Astrocyte (in vitro differentiated cells and primary cell): Measurements from ENCODE around the gene CBARP. TPM values are rescaled to one million over a fixed set of nuclear protein-coding genes. Genes with fewer than 3 reads are reported as not detected.

Source experiments
- DNase-seq: peaks from one replicate; pipeline ENCODE4 v3.0.0-alpha.2; 2010; ENCODE audit warnings: low read depth
- FAIRE-seq: peaks from 2 replicates; lab custom pipeline; 2011; peaks lifted over from hg19 to GRCh38; lab: Jason Lieb, UNC
- H2AFZ ChIP-seq: 2 replicates; pipeline ENCODE4 v1.6.0; 2012; ENCODE audit warnings: low read depth, low read length, inconsistent platforms
- H3K27ac ChIP-seq: 2 replicates; pipeline ENCODE4 v1.5.1; 2011; ENCODE audit warnings: low read depth, low read length, inconsistent platforms
- H3K27me3 ChIP-seq: 2 replicates; pipeline ENCODE4 v1.6.0; 2011; ENCODE audit warnings: low read length, inconsistent platforms; ENCODE audit not compliant: insufficient read depth
- H3K36me3 ChIP-seq: 2 replicates; pipeline ENCODE4 v1.5.1; 2011; ENCODE audit warnings: low read length, inconsistent platforms; ENCODE audit not compliant: insufficient read depth
- H3K4me1 ChIP-seq: 2 replicates; pipeline ENCODE4 v1.5.1; 2011; ENCODE audit warnings: low read length, inconsistent platforms; ENCODE audit not compliant: insufficient read depth
- H3K4me2 ChIP-seq: 2 replicates; pipeline ENCODE4 v1.6.0; 2012; ENCODE audit warnings: low read length, inconsistent platforms
- H3K4me3 ChIP-seq: 2 replicates; pipeline ENCODE4 v1.5.1; 2011; ENCODE audit warnings: low read depth, mild to moderate bottlenecking, low read length, inconsistent platforms; ENCODE audit not compliant: insufficient read depth
- H3K79me2 ChIP-seq: 2 replicates; pipeline ENCODE4 v1.6.0; 2012; ENCODE audit warnings: mild to moderate bottlenecking, low read length, inconsistent platforms; ENCODE audit not compliant: insufficient read depth
- H3K9ac ChIP-seq: 2 replicates; pipeline ENCODE4 v1.6.0; 2012; ENCODE audit warnings: mild to moderate bottlenecking, low read length, inconsistent platforms
- H3K9me3 ChIP-seq: 2 replicates; pipeline ENCODE4 v1.5.1; 2012; ENCODE audit warnings: low read depth, mild to moderate bottlenecking, low read length, inconsistent platforms; ENCODE audit not compliant: insufficient read depth
- H4K20me1 ChIP-seq: 2 replicates; pipeline ENCODE4 v1.6.0; 2012; ENCODE audit warnings: low read length, inconsistent platforms; ENCODE audit not compliant: insufficient read depth
- H3K27ac Mint-ChIP-seq: one replicate; pipeline ENCODE4 v1.8.0; 2021; ENCODE audit warnings: mild to moderate bottlenecking, mixed read lengths; ENCODE audit not compliant: unreplicated experiment
- H3K27me3 Mint-ChIP-seq: one replicate; pipeline ENCODE4 v1.8.0; 2021; ENCODE audit warnings: low read depth, mixed read lengths; ENCODE audit not compliant: unreplicated experiment
- H3K36me3 Mint-ChIP-seq: one replicate; pipeline ENCODE4 v1.8.0; 2021; ENCODE audit warnings: low read depth, mixed read lengths; ENCODE audit not compliant: unreplicated experiment
- H3K4me1 Mint-ChIP-seq: one replicate; pipeline ENCODE4 v1.8.0; 2021; ENCODE audit warnings: low read depth, mixed read lengths; ENCODE audit not compliant: unreplicated experiment
- H3K4me3 Mint-ChIP-seq: one replicate; pipeline ENCODE4 v1.8.0; 2021; ENCODE audit warnings: mild to moderate bottlenecking, moderate library complexity, mixed read lengths; ENCODE audit not compliant: unreplicated experiment
- H3K9me3 Mint-ChIP-seq: one replicate; pipeline ENCODE4 v1.8.0; 2021; ENCODE audit warnings: mild to moderate bottlenecking, mixed read lengths; ENCODE audit not compliant: unreplicated experiment
- EZH2 ChIP-seq: IDR thresholded peaks from 2 replicates; pipeline ENCODE4 v1.6.1; 2012; ENCODE audit warnings: mild to moderate bottlenecking, low read length, inconsistent platforms; ENCODE audit not compliant: insufficient read depth
- total RNA-seq: library from RNA; stranded (reverse); gene quantifications from 2 replicates; pipeline ENCODE4 v1.2.1, GENCODE V29; 2021
- TF ChIP-seq, protein P1 (sequence below): IDR thresholded peaks from 2 replicates; pipeline ENCODE4 v1.5.1; 2011; ENCODE audit warnings: low read depth, mild to moderate bottlenecking, inconsistent platforms, low read length, moderate library complexity; ENCODE audit not compliant: insufficient read depth

The CBARP gene
- total RNA-seq, 1 donor from 2014 or later = 19.8 TPM

DNA sequence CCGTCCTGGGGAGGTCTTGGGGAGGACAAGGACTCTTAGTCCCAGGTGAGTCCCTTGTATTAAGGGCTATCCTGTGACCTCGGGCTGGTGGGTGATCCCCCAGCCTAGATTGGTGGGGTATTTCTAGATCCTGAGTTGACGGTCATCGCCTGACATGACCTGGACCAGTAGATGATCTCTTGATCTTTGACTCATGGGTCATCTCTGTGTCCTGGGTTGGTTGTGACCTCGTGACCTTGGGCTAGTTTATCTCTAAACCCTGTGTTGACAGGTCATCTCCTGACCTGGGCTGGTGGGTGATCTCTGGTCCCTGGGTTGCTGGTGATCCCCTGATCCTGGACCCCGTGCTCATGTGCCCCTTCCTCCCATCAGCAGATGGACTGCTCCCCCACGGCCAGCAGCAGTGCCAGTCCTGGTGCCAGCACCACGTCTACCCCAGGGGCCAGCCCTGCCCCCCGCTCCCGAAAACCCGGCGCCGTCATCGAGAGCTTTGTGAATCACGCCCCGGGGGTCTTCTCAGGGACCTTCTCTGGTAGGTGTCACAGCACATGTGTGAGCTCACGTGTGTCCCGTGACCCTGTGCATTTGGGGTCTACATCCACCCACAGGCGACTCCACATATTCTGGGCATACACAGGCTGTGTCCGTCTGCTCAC is 16.9 kb upstream of the CBARP start:
- Mint-ChIP-seq H3K4me1 (peaks cover 15% of the 10 kb centered on the region), H3K4me3 (peak overlapping the region; percentile 62), H3K9me3 (no peaks in the 10 kb centered on the region), H3K27ac (peak overlapping the region; percentile 69), H3K27me3 (no peaks in the 10 kb centered on the region), H3K36me3 (peaks cover 6% of the 10 kb centered on the region)
- peaks cover 54% of the 10 kb centered on the region for H3K4me1 ChIP-seq
- peaks cover 75% of the 10 kb centered on the region for H3K79me2 ChIP-seq
- peaks cover 78% of the 10 kb centered on the region for H4K20me1 ChIP-seq
- H3K9me3 ChIP-seq = no peaks in the 10 kb centered on the region
- peaks cover 24% of the 10 kb centered on the region for H3K36me3 ChIP-seq
- peak overlapping the region; percentile 39 for H3K9ac ChIP-seq
- TF ChIP-seq EZH2 = no peak
- TF ChIP-seq, protein P1, sequence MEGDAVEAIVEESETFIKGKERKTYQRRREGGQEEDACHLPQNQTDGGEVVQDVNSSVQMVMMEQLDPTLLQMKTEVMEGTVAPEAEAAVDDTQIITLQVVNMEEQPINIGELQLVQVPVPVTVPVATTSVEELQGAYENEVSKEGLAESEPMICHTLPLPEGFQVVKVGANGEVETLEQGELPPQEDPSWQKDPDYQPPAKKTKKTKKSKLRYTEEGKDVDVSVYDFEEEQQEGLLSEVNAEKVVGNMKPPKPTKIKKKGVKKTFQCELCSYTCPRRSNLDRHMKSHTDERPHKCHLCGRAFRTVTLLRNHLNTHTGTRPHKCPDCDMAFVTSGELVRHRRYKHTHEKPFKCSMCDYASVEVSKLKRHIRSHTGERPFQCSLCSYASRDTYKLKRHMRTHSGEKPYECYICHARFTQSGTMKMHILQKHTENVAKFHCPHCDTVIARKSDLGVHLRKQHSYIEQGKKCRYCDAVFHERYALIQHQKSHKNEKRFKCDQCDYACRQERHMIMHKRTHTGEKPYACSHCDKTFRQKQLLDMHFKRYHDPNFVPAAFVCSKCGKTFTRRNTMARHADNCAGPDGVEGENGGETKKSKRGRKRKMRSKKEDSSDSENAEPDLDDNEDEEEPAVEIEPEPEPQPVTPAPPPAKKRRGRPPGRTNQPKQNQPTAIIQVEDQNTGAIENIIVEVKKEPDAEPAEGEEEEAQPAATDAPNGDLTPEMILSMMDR = no peak
- no peak overlapping the region for H2AFZ ChIP-seq
- FAIRE-seq (no peak), DNase-seq (no peak)
- no peaks in the 10 kb centered on the region for H3K27me3 ChIP-seq
- H3K27ac ChIP-seq = peak overlapping the region; percentile 89
- H3K4me3 ChIP-seq = no peak overlapping the region
- peak overlapping the region; percentile 100 for H3K4me2 ChIP-seq

DNA sequence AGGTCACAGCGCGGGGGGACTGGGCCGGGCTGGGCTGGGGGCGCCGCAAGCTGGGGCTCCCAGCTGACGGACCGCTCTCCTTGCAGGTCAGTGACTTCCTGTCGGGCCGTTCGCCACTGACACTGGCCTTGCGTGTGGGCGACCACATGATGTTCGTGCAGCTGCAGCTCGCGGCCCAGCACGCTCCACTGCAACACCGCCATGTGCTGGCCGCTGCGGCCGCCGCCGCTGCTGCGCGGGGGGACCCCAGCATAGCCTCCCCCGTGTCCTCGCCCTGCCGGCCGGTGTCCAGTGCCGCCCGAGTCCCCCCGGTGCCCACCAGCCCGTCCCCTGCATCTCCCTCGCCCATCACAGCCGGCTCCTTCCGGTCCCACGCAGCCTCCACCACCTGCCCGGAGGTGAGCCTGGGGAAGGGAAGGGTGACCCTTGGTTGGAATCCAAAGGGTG is 16.3 kb upstream of the CBARP start:
- H3K9me3 Mint-ChIP-seq = no peaks in the 10 kb centered on the region
- no peak for DNase-seq
- H3K4me3 Mint-ChIP-seq = peak overlapping the region; percentile 62
- no peak overlapping the region for H3K27ac Mint-ChIP-seq
- Histone ChIP-seq H3K4me2 (peak overlapping the region; percentile 100), H3K4me1 (peaks cover 48% of the 10 kb centered on the region), H3K9ac (peak overlapping the region; percentile 88), H4K20me1 (peaks cover 72% of the 10 kb centered on the region), H3K4me3 (no peak overlapping the region), H3K27ac (peak overlapping the region; percentile 89), H2AFZ (no peak overlapping the region), H3K36me3 (peaks cover 24% of the 10 kb centered on the region), H3K27me3 (no peaks in the 10 kb centered on the region), H3K79me2 (peaks cover 76% of the 10 kb centered on the region), H3K9me3 (no peaks in the 10 kb centered on the region)
- peaks cover 6% of the 10 kb centered on the region for H3K36me3 Mint-ChIP-seq
- H3K27me3 Mint-ChIP-seq = no peaks in the 10 kb centered on the region
- TF ChIP-seq, protein P1 = no peak
- no peak for TF ChIP-seq EZH2
- FAIRE-seq = no peak
- peaks cover 15% of the 10 kb centered on the region for H3K4me1 Mint-ChIP-seq

DNA sequence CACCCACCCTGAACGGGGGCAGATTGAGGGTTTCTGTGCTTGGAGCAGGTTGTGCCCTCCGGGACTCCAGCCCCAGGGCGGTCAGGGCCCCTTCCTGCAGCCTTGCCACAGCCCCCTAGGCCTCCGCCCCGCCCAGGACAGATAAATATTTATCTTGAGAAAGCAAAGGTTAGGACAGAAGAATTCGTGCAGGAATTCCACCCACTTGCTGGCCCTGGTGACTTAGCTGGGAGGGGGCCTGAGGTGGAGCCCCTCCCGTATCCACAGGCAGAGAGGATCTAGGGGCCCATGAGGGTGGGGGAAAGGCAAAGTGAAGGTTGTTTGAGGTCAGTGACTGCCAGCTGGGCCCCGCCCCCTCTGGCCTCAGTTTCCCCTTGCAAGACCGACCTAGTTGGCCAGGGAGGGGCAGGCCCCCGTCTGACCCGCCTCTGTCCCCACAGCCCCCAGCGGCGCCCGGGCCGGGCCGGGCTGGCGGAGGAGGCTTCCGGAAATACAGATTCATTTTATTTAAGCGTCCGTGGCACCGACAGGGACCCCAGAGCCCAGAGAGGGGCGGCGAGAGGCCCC is 15.8 kb upstream of the CBARP start:
- Mint-ChIP-seq H3K4me1 (peaks cover 10% of the 10 kb centered on the region), H3K4me3 (peak overlapping the region; percentile 57), H3K9me3 (no peaks in the 10 kb centered on the region), H3K27me3 (no peaks in the 10 kb centered on the region), H3K27ac (peak overlapping the region; percentile 87), H3K36me3 (peaks cover 6% of the 10 kb centered on the region)
- peaks cover 67% of the 10 kb centered on the region for H4K20me1 ChIP-seq
- no peaks in the 10 kb centered on the region for H3K9me3 ChIP-seq
- peaks cover 76% of the 10 kb centered on the region for H3K79me2 ChIP-seq
- FAIRE-seq (no peak), DNase-seq (peak; percentile 80)
- no peak for TF ChIP-seq EZH2
- TF ChIP-seq, protein P1 = no peak
- H3K4me3 ChIP-seq = peak overlapping the region; percentile 48
- peaks cover 24% of the 10 kb centered on the region for H3K36me3 ChIP-seq
- H3K4me2 ChIP-seq = peak overlapping the region; percentile 100
- no peaks in the 10 kb centered on the region for H3K27me3 ChIP-seq
- H2AFZ ChIP-seq = no peak overlapping the region
- H3K9ac ChIP-seq = peak overlapping the region; percentile 88
- peaks cover 43% of the 10 kb centered on the region for H3K4me1 ChIP-seq
- H3K27ac ChIP-seq = peak overlapping the region; percentile 89
